GM12878 (cell line): ENCODE results near the gene TMEM120B.

ENCODE experiments used
- ATF7 ChIP-seq: fragments of 450-650 bp; IDR thresholded peaks from 2 replicates; pipeline ENCODE4 v1.6.1; 2016; ENCODE audit warnings: low read depth, mild to moderate bottlenecking
- CHD4 ChIP-seq: fragments of 200-600 bp; sonication (generic); IDR thresholded peaks from 2 replicates; pipeline ENCODE4 v1.6.1; 2016; ENCODE audit warnings: mild to moderate bottlenecking
- CTCF ChIP-seq, 3 experiments: IDR thresholded peaks in 2 of 3; conservative IDR thresholded peaks in 1 of 3; 2 replicates each; pipeline ENCODE4 v1.5.1; 2011; ENCODE audit warnings: low read depth in 3 of 3, low read length in 3 of 3, mild to moderate bottlenecking in 3 of 3, control low read depth in 2 of 3, moderate library complexity in 2 of 3, inconsistent platforms in 1 of 3, mixed read lengths in 1 of 3; ENCODE audit not compliant: control insufficient read depth in 2 of 3, insufficient read depth in 1 of 3; ENCODE audit errors: extremely low read depth in 1 of 3
- EGR1 ChIP-seq, 2 experiments: IDR thresholded peaks; 1 replicate in 1 of 2; 2 replicates in 1 of 2; pipeline ENCODE4 v1.6.1; 2011 to 2012; ENCODE audit warnings: low read depth in 2 of 2, low read length in 2 of 2, borderline replicate concordance in 1 of 2, mild to moderate bottlenecking in 1 of 2, moderate library complexity in 1 of 2
- HDAC2 ChIP-seq: fragments of 200-600 bp; sonication (generic); IDR thresholded peaks from 2 replicates; pipeline ENCODE4 v1.6.1; 2017
- KAT2A ChIP-seq: conservative IDR thresholded peaks from 2 replicates; pipeline ENCODE4 v1.6.1; 2011; ENCODE audit warnings: low read depth, low read length; ENCODE audit not compliant: control insufficient read depth
- MEF2A ChIP-seq: IDR thresholded peaks from 2 replicates; pipeline ENCODE4 v1.6.1; 2011; ENCODE audit warnings: low read depth, mild to moderate bottlenecking, low read length, moderate library complexity; ENCODE audit not compliant: insufficient read depth
- POU2F2 ChIP-seq: IDR thresholded peaks from 3 replicates; pipeline ENCODE4 v1.6.1; 2011; ENCODE audit warnings: low read depth, mild to moderate bottlenecking, low read length, borderline replicate concordance
- RELA ChIP-seq: fragments of 450-650 bp; IDR thresholded peaks from 2 replicates; pipeline ENCODE4 v1.8.0; 2014; ENCODE audit warnings: borderline replicate concordance; ENCODE audit not compliant: partially characterized antibody
- RFX5 ChIP-seq: IDR thresholded peaks from 2 replicates; pipeline ENCODE4 v1.6.1; 2011; ENCODE audit warnings: low read depth, low read length, improper control_type of control experiment
- SUZ12 ChIP-seq: fragments of 200-600 bp; sonication (generic); IDR thresholded peaks from one replicate; pipeline ENCODE4 v1.6.1; 2018; ENCODE audit warnings: antibody characterized with exemption, mild to moderate bottlenecking; ENCODE audit not compliant: unreplicated experiment
- TAF1 ChIP-seq: IDR thresholded peaks from 2 replicates; pipeline ENCODE4 v1.6.1; 2011; ENCODE audit warnings: mild to moderate bottlenecking, low read depth, low read length, borderline replicate concordance

- TF ChIP-seq TAF1 = no peak
- TF ChIP-seq HDAC2 = no peak
- no peak for TF ChIP-seq CTCF (IDR thresholded peaks at IDR 0.05 in 2 of 3, conservative IDR thresholded peaks at IDR 0.05 in 1 of 3; ENCODE audit: control insufficient read depth in 2 of 3, extremely low read depth in 1 of 3, insufficient read depth in 1 of 3, low read depth in 3 of 3, low read length in 3 of 3)
- no peak for TF ChIP-seq KAT2A
- TF ChIP-seq ATF7 = no peak
- TF ChIP-seq RFX5 = no peak
- TF ChIP-seq MEF2A = no peak
- no peak for TF ChIP-seq CHD4
- no peak for TF ChIP-seq POU2F2
- no peak for TF ChIP-seq SUZ12
- TF ChIP-seq RELA = no peak
- TF ChIP-seq EGR1 (IDR thresholded peaks at IDR 0.05; ENCODE audit: borderline replicate concordance in 1 of 2, low read depth in 2 of 2, low read length in 2 of 2) = no peak
These were observed 23.6 kb upstream of the TMEM120B start for GRCh38 chr12:121688966-121689365.
